GM12892 (cell line): ENCODE data around the gene TNK2.

Experiments
- POLR2A ChIP-seq: IDR thresholded peaks from 2 replicates; pipeline ENCODE4 v1.6.1; 2011; ENCODE audit warnings: low read depth, low read length, control low read depth
- POLR2AphosphoS5 ChIP-seq: IDR thresholded peaks from 2 replicates; pipeline ENCODE4 v1.6.1; 2011; ENCODE audit warnings: low read depth, low read length, control low read depth
- TAF1 ChIP-seq: IDR thresholded peaks from 2 replicates; pipeline ENCODE4 v1.6.1; 2011; ENCODE audit warnings: low read depth, mild to moderate bottlenecking, control low read depth, low read length, borderline replicate concordance

GRCh38 chr3:195823999-195824398 lies 84.4 kb downstream of the TNK2 start:
- no peak for TF ChIP-seq POLR2A
- TF ChIP-seq POLR2AphosphoS5, result no peak
- no peak for TF ChIP-seq TAF1
